ENCODE measurements around the gene GRPEL1. TPM values are rescaled to one million over a fixed set of nuclear protein-coding genes. Genes with fewer than 3 reads are reported as not detected.

The GRPEL1 gene
- total and polyA plus RNA-seq, 4 donors: 9.8 to 98.1 (median 40.2) TPM

- Histone ChIP-seq H3K27me3 (ENCODE audit: control insufficient read depth in 4 of 4, insufficient read depth in 4 of 4, low read length in 3 of 4) (no peaks in the 10 kb centered on the region), H3K4me1 (ENCODE audit: control insufficient read depth in 4 of 4, insufficient read depth in 4 of 4, low read length in 3 of 4) (peaks cover 3 to 10% (median 4%) of the 10 kb centered on the region in 4 donors), H3K9me3 (ENCODE audit: control insufficient read depth in 4 of 4, low read length in 3 of 4) (no peaks in the 10 kb centered on the region), H3K27ac (ENCODE audit: low read depth in 1 of 2, low read length in 2 of 2) (no peak overlapping the region), H3K36me3 (ENCODE audit: control insufficient read depth in 4 of 4, insufficient read depth in 3 of 4, low read depth in 1 of 4, low read length in 3 of 4) (peaks cover 1 to 32% (median 14%) of the 10 kb centered on the region in 4 donors), H3K9ac (ENCODE audit: low read depth in 1 of 2, low read length in 2 of 2) (no peak overlapping the region), H3K4me3 (ENCODE audit: low read depth in 1 of 3, low read length in 3 of 3) (no peak overlapping the region)
- TF ChIP-seq RAD21 (IDR thresholded peaks at IDR 0.05) (no peak), FOXA2 (IDR thresholded peaks at IDR 0.05) (no peak), SP1 (IDR thresholded peaks at IDR 0.05) (no peak), EGR1 (IDR thresholded peaks at IDR 0.05; ENCODE audit: low read depth in 2 of 2) (no peak), GABPA (IDR thresholded peaks at IDR 0.05 in 1 of 2, conservative IDR thresholded peaks at IDR 0.05 in 1 of 2) (no peak), RXRA (IDR thresholded peaks at IDR 0.05) (no peak), JUND (IDR thresholded peaks at IDR 0.05) (no peak), YY1 (IDR thresholded peaks at IDR 0.05) (no peak), HNF4G (IDR thresholded peaks at IDR 0.05) (no peak), ATF3 (IDR thresholded peaks at IDR 0.05) (no peak), NR2F2 (IDR thresholded peaks at IDR 0.05) (no peak), ZBTB33 (IDR thresholded peaks at IDR 0.05) (no peak)
- TF ChIP-seq, protein P1, sequence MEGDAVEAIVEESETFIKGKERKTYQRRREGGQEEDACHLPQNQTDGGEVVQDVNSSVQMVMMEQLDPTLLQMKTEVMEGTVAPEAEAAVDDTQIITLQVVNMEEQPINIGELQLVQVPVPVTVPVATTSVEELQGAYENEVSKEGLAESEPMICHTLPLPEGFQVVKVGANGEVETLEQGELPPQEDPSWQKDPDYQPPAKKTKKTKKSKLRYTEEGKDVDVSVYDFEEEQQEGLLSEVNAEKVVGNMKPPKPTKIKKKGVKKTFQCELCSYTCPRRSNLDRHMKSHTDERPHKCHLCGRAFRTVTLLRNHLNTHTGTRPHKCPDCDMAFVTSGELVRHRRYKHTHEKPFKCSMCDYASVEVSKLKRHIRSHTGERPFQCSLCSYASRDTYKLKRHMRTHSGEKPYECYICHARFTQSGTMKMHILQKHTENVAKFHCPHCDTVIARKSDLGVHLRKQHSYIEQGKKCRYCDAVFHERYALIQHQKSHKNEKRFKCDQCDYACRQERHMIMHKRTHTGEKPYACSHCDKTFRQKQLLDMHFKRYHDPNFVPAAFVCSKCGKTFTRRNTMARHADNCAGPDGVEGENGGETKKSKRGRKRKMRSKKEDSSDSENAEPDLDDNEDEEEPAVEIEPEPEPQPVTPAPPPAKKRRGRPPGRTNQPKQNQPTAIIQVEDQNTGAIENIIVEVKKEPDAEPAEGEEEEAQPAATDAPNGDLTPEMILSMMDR (IDR thresholded peaks at IDR 0.05; ENCODE audit: low read depth, low read length, missing input control): no peak
- TF ChIP-seq, protein P2, sequence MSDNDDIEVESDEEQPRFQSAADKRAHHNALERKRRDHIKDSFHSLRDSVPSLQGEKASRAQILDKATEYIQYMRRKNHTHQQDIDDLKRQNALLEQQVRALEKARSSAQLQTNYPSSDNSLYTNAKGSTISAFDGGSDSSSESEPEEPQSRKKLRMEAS (IDR thresholded peaks at IDR 0.05): no peak
- DNase-seq (ENCODE audit: low spot score): no peak
- 94% methylated on average over 19 of the region's 19 CpGs for WGBS
These were observed 43.5 kb downstream of the GRPEL1 start for GRCh38 chr4:7024336-7024890.

GRCh38 chr4:7023901-7024300, 44.0 kb downstream of the GRPEL1 start:
- Histone ChIP-seq H3K36me3 (ENCODE audit: control insufficient read depth in 4 of 4, insufficient read depth in 3 of 4, low read depth in 1 of 4, low read length in 3 of 4) (peaks cover 1 to 32% (median 14%) of the 10 kb centered on the region in 4 donors), H3K9ac (ENCODE audit: low read depth in 1 of 2, low read length in 2 of 2) (no peak overlapping the region), H3K4me3 (ENCODE audit: low read depth in 1 of 3, low read length in 3 of 3) (no peak overlapping the region), H3K27me3 (ENCODE audit: control insufficient read depth in 4 of 4, insufficient read depth in 4 of 4, low read length in 3 of 4) (no peaks in the 10 kb centered on the region), H3K9me3 (ENCODE audit: control insufficient read depth in 4 of 4, low read length in 3 of 4) (no peaks in the 10 kb centered on the region), H3K4me1 (ENCODE audit: control insufficient read depth in 4 of 4, insufficient read depth in 4 of 4, low read length in 3 of 4) (peaks cover 2 to 5% (median 3%) of the 10 kb centered on the region in 4 donors), H3K27ac (ENCODE audit: low read depth in 1 of 2, low read length in 2 of 2) (no peak overlapping the region)
- no peak for DNase-seq (ENCODE audit: low spot score)
- 89% methylated on average over 12 of the region's 12 CpGs for WGBS
- TF ChIP-seq, protein P1 (IDR thresholded peaks at IDR 0.05; ENCODE audit: low read depth, low read length, missing input control): no peak
- TF ChIP-seq HNF4A (conservative IDR thresholded peaks at IDR 0.05) (no peak), GABPA (IDR thresholded peaks at IDR 0.05 in 1 of 2, conservative IDR thresholded peaks at IDR 0.05 in 1 of 2) (no peak), FOXA2 (IDR thresholded peaks at IDR 0.05) (no peak), EGR1 (IDR thresholded peaks at IDR 0.05; ENCODE audit: low read depth in 2 of 2) (no peak), FOXA1 (IDR thresholded peaks at IDR 0.05) (no peak)
- TF ChIP-seq, protein P2 (IDR thresholded peaks at IDR 0.05): no peak
